Body of pancreas (tissue), 4 donors: ENCODE data around the gene SLC9A9. TPM values are rescaled to one million over a fixed set of nuclear protein-coding genes. Genes with fewer than 3 reads are reported as not detected.

Experiments
- ATAC-seq: fragments of 150-250 bp; one replicate; pipeline ENCODE4 v1.9.1; 2016
- DNase-seq, 4 donors: peaks; one replicate each; pipeline ENCODE4 v3.0.0-alpha.2; 2019
- H3K27ac ChIP-seq, 4 donors: fragments of 200-600 bp; sonication (generic); 1 replicate in 3 of 4; 2 replicates in 1 of 4; pipeline versions ENCODE4 v1.5.1 to v1.6.1; 2016 to 2019; ENCODE audit warnings: mild to moderate bottlenecking in 1 of 4, mixed read lengths in 1 of 4, moderate library complexity in 1 of 4
- H3K27me3 ChIP-seq, 2 donors: fragments of 200-600 bp; sonication (generic); one replicate each; pipeline ENCODE4 v1.6.0; 2016; ENCODE audit warnings: mild to moderate bottlenecking in 1 of 2
- H3K36me3 ChIP-seq, 2 donors: fragments of 200-600 bp; sonication (generic); replicated peaks in 1 of 2; 2 replicates each; pipeline ENCODE4 v1.5.1; 2016; ENCODE audit warnings: low read depth in 2 of 2; ENCODE audit not compliant: insufficient read depth in 1 of 2
- H3K4me1 ChIP-seq: fragments of 200-600 bp; sonication (generic); one replicate; pipeline ENCODE4 v1.6.0; 2016
- H3K4me3 ChIP-seq, 2 donors: fragments of 200-600 bp; sonication (generic); 1 replicate in 1 of 2; 2 replicates in 1 of 2; pipeline ENCODE4 v1.5.1; 2016 to 2019
- H3K9me3 ChIP-seq, 3 donors: fragments of 200-600 bp; sonication (generic); 1 replicate in 2 of 3; 2 replicates in 1 of 3; pipeline ENCODE4 v1.5.1; 2016
- CTCF ChIP-seq, 7 experiments: fragments of 450-650 bp in 4 of 7; fragments of 200-600 bp in 3 of 7; sonication (generic) in 3 of 7; IDR thresholded peaks; one replicate each; pipeline ENCODE4 v1.5.1; 2016 to 2019; ENCODE audit warnings: antibody characterized with exemption in 7 of 7
- POLR2A ChIP-seq, 3 donors: fragments of 450-650 bp; IDR thresholded peaks; one replicate each; pipeline ENCODE4 v1.6.1; 2016; ENCODE audit warnings: antibody characterized with exemption in 3 of 3, mild to moderate bottlenecking in 2 of 3
- WGBS, 2 donors: methylation state at CpG; one replicate each; pipeline ENCODE4 v1.1.5; 2017; 5-methylcytosine and 5-hydroxymethylcytosine counted together
- intact Hi-C: fragments of 100-400 bp; cut with DNase I; formaldehyde crosslinking; loops from one replicate; pipeline ENCODE4 v1.15.1; 2023
- total RNA-seq, 2 donors: library from RNA; depleted of rRNA; stranded (reverse); fragments of >200 nt; gene quantifications; one replicate each; pipeline ENCODE4 v1.1.0, GENCODE V29; 2016

The SLC9A9 gene
- total RNA-seq, 2 donors from 2014 or later: 1.6 to 2.3 TPM

DNA sequence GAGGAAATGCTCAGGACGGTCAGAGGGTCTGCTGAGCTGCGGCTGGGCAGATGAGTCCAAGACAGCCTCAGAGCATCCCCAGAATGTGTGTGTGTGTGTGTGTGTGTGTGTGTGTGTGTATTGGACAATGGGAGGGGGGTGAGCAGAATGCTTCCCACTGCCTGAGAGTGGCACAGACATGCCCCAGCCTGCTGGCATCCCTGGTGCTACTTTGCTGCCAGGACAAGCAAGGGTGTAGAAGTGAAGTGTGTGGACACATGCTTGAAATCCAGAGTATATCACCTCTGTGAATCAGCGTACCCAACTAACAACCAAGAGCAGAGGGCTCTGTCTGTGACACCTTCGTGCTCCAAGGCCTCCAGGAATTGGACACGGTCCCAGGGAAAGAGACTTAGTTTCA lies 76.3 kb downstream of the SLC9A9 start:
- Histone ChIP-seq H3K4me3 (no peak overlapping the region), H3K4me1 (no peaks in the 10 kb centered on the region), H3K27me3 (no peaks in the 10 kb centered on the region), H3K9me3 (no peaks in the 10 kb centered on the region), H3K27ac (no peak overlapping the region), H3K36me3 (no peaks in the 10 kb centered on the region)
- intact Hi-C loops: no loop called here
- TF ChIP-seq POLR2A (IDR thresholded peaks at IDR 0.05): no peak
- no peak for TF ChIP-seq CTCF (IDR thresholded peaks at IDR 0.05)
- no peak for DNase-seq
- 55 to 58% methylated on average over 5 of the region's 5 CpGs for WGBS, 2 donors
- no peak for ATAC-seq

GRCh38 chr3:143771258-143771657 lies 77.0 kb downstream of the SLC9A9 start:
- no peaks in the 10 kb centered on the region for H3K36me3 ChIP-seq
- H3K9me3 ChIP-seq: no peaks in the 10 kb centered on the region
- H3K27ac ChIP-seq: no peak overlapping the region
- 28 to 50% methylated on average over 3 of the region's 3 CpGs for WGBS, 2 donors
- H3K27me3 ChIP-seq: no peaks in the 10 kb centered on the region
- DNase-seq: no peak
- H3K4me1 ChIP-seq: no peaks in the 10 kb centered on the region
- TF ChIP-seq POLR2A (IDR thresholded peaks at IDR 0.05): no peak
- TF ChIP-seq CTCF (IDR thresholded peaks at IDR 0.05): no peak
- no peak overlapping the region for H3K4me3 ChIP-seq
- intact Hi-C loops: no loop called here
- ATAC-seq: no peak

GRCh38 chr3:143770391-143770790 lies 77.9 kb downstream of the SLC9A9 start:
- no peak for TF ChIP-seq CTCF (IDR thresholded peaks at IDR 0.05)
- no peak for TF ChIP-seq POLR2A (IDR thresholded peaks at IDR 0.05)
- intact Hi-C loops: no loop called here
- DNase-seq (no peak), ATAC-seq (no peak)
- 35 to 43% methylated on average over 2 of the region's 2 CpGs for WGBS, 2 donors
- Histone ChIP-seq H3K36me3 (no peaks in the 10 kb centered on the region), H3K9me3 (no peaks in the 10 kb centered on the region), H3K27ac (no peak overlapping the region), H3K4me3 (no peak overlapping the region), H3K27me3 (no peaks in the 10 kb centered on the region), H3K4me1 (no peaks in the 10 kb centered on the region)

GRCh38 chr3:143769616-143770015 lies 78.7 kb downstream of the SLC9A9 start:
- ATAC-seq: no peak
- no peak overlapping the region for H3K27ac ChIP-seq
- no peaks in the 10 kb centered on the region for H3K4me1 ChIP-seq
- no peaks in the 10 kb centered on the region for H3K36me3 ChIP-seq
- no peaks in the 10 kb centered on the region for H3K9me3 ChIP-seq
- 43 to 55% methylated on average over 1 of the region's 1 CpG for WGBS, 2 donors
- intact Hi-C loops: no loop called here
- H3K27me3 ChIP-seq: no peaks in the 10 kb centered on the region
- TF ChIP-seq POLR2A (IDR thresholded peaks at IDR 0.05) (no peak), CTCF (IDR thresholded peaks at IDR 0.05) (no peak)
- H3K4me3 ChIP-seq: no peak overlapping the region
- DNase-seq: no peak

DNA sequence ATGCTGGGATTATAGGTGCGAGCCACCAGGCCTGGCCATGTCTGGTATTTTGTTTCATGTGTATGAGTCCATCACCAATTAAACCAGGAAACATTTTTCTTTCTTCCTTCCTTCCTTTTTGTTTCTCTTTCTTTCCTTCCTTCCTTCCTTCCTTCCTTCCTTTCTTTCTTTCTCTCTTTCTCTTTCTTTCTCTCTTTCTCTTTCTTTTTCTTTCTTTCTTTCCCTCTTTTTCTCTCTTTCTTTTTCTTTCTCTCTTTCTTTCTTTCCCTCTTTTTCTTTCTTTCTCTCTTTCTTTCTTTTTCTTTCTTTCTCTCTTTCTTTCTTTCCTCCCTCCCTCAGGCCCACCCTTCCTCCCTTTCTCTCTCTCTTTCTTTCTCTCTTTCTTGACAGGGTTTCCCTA lies 83.4 kb downstream of the SLC9A9 start:
- 80% methylated on average over 1 of the region's 1 CpG for WGBS, 2 donors
- no peak overlapping the region for H3K27ac ChIP-seq
- no peaks in the 10 kb centered on the region for H3K27me3 ChIP-seq
- intact Hi-C loops: no loop called here
- no peaks in the 10 kb centered on the region for H3K4me1 ChIP-seq
- H3K36me3 ChIP-seq: no peaks in the 10 kb centered on the region
- H3K4me3 ChIP-seq: no peak overlapping the region
- ATAC-seq (no peak), DNase-seq (no peak)
- no peaks in the 10 kb centered on the region for H3K9me3 ChIP-seq
- no peak for TF ChIP-seq CTCF (IDR thresholded peaks at IDR 0.05)
- no peak for TF ChIP-seq POLR2A (IDR thresholded peaks at IDR 0.05)
